ENCODE measurements around the gene NME1. TPM values are rescaled to one million over a fixed set of nuclear protein-coding genes. Genes with fewer than 3 reads are reported as not detected.

NME1 gene
- total and polyA plus RNA-seq, 10 of the 15 experiments (the other 5 are each of a cell fraction or from before 2014, with no cell fraction given), result 273 to 1,362 (median 455) TPM

DNA sequence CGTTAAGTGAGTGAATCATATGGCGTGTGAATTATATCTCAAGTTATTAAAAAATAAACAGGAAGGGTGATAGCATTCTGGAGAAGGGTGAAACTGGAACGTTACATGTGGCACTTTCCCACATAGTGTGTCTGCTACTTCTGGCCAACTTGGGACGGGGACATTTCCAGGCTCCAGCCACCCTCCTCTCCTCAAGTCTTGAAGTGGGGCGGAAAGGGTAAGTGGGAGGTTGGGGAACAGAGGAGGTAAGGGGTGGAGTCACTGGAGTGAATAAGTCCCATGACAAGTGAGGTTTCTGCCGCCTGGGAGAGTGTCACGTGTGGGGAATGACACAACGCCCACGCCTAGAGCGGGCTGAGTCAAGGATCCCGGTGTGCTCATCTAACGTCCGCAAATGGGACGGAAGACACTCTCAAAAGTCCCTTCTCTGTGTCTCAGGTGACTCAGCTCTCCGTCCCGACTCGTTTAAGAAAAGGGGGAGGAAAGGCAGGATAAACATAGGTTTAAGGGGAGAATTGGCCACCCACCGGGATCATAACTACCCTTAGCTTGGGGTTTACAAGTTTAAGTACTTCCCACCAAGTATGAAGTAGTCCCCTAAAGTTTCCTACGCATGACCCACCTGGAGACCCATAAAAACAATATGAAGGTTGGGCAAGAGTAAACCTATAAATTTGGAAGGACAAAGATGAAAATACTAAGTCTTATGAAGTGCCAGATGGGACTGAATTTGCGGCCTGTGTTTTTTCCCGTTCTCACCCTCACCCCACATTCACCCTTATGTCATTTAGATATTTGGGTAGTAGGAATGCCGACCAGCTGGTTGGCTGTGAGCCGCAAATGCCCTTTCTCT, 31.5 kb upstream of the NME1 start (continued):
- TF ChIP-seq, protein P1, sequence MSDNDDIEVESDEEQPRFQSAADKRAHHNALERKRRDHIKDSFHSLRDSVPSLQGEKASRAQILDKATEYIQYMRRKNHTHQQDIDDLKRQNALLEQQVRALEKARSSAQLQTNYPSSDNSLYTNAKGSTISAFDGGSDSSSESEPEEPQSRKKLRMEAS (IDR thresholded peaks at IDR 0.05; ENCODE audit: low read depth, low read length), result peak; percentile 89
- TF ChIP-seq PML (IDR thresholded peaks at IDR 0.05; ENCODE audit: low read length) (peak; percentile 25; the same call in 1 of the 2 replicates), FOXK2 (IDR thresholded peaks at IDR 0.05) (0 out of 2 replicates have a peak, but pooled peaks have one; percentile 8), SMAD1 (IDR thresholded peaks at IDR 0.05; ENCODE audit: low read depth, partially characterized antibody) (peak; percentile 31), MTA2 (IDR thresholded peaks at IDR 0.05; ENCODE audit: low read depth) (peak; percentile 39; the same call in 1 of the 2 replicates), SMAD5 (IDR thresholded peaks at IDR 0.05; ENCODE audit: low read depth) (0 out of 2 replicates have a peak, but pooled peaks have one; percentile 32), RFX5 (IDR thresholded peaks at IDR 0.05; ENCODE audit: low read depth, low read length) (no peak), EP300 (IDR thresholded peaks at IDR 0.05; ENCODE audit: borderline replicate concordance in 1 of 2, control insufficient read depth in 1 of 2, low read depth in 2 of 2, low read length in 2 of 2) (peak; percentile 42 to 63; a peak in 1 of 4 replicates), KAT2A (conservative IDR thresholded peaks at IDR 0.05; ENCODE audit: control insufficient read depth, low read depth, low read length) (no peak), CEBPB (IDR thresholded peaks at IDR 0.05; ENCODE audit: borderline replicate concordance in 1 of 2, low read depth in 2 of 2, low read length in 2 of 2) (no peak), ZBED1 (IDR thresholded peaks at IDR 0.05; ENCODE audit: borderline replicate concordance) (0 out of 2 replicates have a peak, but pooled peaks have one; percentile 41), SREBF2 (IDR thresholded peaks at IDR 0.05; ENCODE audit: low read length) (no peak), JUNB (IDR thresholded peaks at IDR 0.05) (peak; percentile 45; the same call in 1 of the 2 replicates), SIX5 (IDR thresholded peaks at IDR 0.05; ENCODE audit: low read depth, low read length, severe bottlenecking) (no peak), CREB1 (IDR thresholded peaks at IDR 0.05; ENCODE audit: low read depth) (peak; percentile 79)
- TF ChIP-seq, protein P2, sequence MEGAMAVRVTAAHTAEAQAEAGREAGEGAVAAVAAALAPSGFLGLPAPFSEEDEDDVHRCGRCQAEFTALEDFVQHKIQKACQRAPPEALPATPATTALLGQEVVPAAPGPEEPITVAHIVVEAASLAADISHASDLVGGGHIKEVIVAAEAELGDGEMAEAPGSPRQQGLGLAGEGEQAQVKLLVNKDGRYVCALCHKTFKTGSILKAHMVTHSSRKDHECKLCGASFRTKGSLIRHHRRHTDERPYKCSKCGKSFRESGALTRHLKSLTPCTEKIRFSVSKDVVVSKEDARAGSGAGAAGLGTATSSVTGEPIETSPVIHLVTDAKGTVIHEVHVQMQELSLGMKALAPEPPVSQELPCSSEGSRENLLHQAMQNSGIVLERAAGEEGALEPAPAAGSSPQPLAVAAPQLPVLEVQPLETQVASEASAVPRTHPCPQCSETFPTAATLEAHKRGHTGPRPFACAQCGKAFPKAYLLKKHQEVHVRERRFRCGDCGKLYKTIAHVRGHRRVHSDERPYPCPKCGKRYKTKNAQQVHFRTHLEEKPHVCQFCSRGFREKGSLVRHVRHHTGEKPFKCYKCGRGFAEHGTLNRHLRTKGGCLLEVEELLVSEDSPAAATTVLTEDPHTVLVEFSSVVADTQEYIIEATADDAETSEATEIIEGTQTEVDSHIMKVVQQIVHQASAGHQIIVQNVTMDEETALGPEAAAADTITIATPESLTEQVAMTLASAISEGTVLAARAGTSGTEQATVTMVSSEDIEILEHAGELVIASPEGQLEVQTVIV (IDR thresholded peaks at IDR 0.05; ENCODE audit: borderline replicate concordance, partially characterized antibody), result no peak
- TF ChIP-seq, protein P3, sequence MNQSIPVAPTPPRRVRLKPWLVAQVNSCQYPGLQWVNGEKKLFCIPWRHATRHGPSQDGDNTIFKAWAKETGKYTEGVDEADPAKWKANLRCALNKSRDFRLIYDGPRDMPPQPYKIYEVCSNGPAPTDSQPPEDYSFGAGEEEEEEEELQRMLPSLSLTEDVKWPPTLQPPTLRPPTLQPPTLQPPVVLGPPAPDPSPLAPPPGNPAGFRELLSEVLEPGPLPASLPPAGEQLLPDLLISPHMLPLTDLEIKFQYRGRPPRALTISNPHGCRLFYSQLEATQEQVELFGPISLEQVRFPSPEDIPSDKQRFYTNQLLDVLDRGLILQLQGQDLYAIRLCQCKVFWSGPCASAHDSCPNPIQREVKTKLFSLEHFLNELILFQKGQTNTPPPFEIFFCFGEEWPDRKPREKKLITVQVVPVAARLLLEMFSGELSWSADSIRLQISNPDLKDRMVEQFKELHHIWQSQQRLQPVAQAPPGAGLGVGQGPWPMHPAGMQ (IDR thresholded peaks at IDR 0.05; ENCODE audit: borderline replicate concordance), result no peak; the same call in 1 of the 2 replicates
- TF ChIP-seq, protein P4, sequence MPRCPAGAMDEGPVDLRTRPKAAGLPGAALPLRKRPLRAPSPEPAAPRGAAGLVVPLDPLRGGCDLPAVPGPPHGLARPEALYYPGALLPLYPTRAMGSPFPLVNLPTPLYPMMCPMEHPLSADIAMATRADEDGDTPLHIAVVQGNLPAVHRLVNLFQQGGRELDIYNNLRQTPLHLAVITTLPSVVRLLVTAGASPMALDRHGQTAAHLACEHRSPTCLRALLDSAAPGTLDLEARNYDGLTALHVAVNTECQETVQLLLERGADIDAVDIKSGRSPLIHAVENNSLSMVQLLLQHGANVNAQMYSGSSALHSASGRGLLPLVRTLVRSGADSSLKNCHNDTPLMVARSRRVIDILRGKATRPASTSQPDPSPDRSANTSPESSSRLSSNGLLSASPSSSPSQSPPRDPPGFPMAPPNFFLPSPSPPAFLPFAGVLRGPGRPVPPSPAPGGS (IDR thresholded peaks at IDR 0.05; ENCODE audit: borderline replicate concordance, insufficient read depth, low read depth, low read length, poor library complexity, severe bottlenecking), result peak; percentile 13
- TF ChIP-seq, protein P5, sequence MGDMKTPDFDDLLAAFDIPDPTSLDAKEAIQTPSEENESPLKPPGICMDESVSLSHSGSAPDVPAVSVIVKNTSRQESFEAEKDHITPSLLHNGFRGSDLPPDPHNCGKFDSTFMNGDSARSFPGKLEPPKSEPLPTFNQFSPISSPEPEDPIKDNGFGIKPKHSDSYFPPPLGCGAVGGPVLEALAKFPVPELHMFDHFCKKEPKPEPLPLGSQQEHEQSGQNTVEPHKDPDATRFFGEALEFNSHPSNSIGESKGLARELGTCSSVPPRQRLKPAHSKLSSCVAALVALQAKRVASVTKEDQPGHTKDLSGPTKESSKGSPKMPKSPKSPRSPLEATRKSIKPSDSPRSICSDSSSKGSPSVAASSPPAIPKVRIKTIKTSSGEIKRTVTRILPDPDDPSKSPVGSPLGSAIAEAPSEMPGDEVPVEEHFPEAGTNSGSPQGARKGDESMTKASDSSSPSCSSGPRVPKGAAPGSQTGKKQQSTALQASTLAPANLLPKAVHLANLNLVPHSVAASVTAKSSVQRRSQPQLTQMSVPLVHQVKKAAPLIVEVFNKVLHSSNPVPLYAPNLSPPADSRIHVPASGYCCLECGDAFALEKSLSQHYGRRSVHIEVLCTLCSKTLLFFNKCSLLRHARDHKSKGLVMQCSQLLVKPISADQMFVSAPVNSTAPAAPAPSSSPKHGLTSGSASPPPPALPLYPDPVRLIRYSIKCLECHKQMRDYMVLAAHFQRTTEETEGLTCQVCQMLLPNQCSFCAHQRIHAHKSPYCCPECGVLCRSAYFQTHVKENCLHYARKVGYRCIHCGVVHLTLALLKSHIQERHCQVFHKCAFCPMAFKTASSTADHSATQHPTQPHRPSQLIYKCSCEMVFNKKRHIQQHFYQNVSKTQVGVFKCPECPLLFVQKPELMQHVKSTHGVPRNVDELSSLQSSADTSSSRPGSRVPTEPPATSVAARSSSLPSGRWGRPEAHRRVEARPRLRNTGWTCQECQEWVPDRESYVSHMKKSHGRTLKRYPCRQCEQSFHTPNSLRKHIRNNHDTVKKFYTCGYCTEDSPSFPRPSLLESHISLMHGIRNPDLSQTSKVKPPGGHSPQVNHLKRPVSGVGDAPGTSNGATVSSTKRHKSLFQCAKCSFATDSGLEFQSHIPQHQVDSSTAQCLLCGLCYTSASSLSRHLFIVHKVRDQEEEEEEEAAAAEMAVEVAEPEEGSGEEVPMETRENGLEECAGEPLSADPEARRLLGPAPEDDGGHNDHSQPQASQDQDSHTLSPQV (IDR thresholded peaks at IDR 0.05), result no peak

Measured in GM12878 (cell line).